GM19468 (cell line): Measurements from ENCODE around the gene TSEN34.
A peak's percentile ranks its signal among the peaks of the same experiment; 100 is the strongest.

Experiments used
- ATAC-seq: cut with Tn5 transposase; IDR thresholded peaks from one replicate; pipeline ENCODE4 v1.9.1; 2021; ENCODE audit warnings: mild to moderate bottlenecking, moderate library complexity, moderate number of reproducible peaks; ENCODE audit not compliant: unreplicated experiment; ENCODE audit errors: extremely low read depth

TSEN34 gene

GRCh38 chr19:54191011-54191810 is at the start of gene TSEN34:
Gene TSEN34, plus strand, starts transcription at chr19:54191308. Its CDS starts 57 bp downstream, at chr19:54191365.
- ATAC-seq: peak; percentile 12

DNA sequence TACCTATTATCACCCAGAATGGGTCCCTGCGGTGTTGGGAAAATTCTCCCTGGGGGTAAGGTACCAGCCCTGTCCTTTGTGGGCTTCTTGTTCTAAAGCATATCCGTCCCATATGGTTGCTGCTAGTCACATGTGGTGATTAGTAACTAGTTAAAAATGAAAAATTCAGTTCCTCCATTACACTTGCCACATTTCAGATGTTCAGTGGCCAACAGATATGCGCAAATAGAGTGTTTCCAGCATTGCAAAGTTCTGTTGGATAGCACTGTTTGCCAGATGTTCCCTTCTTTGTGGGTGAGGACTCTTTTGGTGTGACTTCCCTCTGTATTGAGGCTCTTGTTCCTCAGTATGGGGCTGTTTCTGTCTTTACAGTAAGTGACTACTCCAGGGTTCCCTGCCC is 49.8 kb upstream of the TSEN34 start:
- no peak for ATAC-seq

GRCh38 chr19:54142166-54142780 is 48.8 kb upstream of the TSEN34 start:
- ATAC-seq: no peak

DNA sequence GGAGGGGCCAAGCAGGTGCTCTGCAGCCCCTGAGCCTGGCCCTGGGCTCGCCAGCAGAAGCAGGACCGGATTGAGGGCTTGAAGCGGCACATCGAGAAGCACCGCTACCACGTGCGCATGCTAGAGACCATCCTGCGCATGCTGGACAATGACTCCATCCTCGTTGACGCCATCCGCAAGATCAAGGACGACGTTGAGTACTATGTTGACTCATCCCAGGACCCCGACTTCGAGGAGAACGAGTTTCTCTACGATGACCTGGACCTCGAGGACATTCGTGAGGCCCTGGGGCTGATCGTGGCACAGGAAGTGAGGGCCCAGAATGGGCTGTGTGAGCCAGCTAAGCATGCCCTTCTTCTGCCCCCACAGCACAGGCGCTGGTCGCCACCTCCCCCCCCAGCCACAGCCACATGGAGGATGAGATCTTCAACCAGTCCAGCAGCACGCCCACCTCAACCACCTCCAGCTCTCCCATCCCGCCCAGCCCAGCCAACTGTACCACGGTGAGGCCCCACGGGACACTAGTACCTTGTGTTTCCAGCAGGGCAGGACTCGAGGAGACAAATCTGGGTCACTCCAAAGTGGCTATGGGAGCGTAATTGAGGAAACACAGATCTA is 45.5 kb upstream of the TSEN34 start:
- ATAC-seq: no peak

DNA sequence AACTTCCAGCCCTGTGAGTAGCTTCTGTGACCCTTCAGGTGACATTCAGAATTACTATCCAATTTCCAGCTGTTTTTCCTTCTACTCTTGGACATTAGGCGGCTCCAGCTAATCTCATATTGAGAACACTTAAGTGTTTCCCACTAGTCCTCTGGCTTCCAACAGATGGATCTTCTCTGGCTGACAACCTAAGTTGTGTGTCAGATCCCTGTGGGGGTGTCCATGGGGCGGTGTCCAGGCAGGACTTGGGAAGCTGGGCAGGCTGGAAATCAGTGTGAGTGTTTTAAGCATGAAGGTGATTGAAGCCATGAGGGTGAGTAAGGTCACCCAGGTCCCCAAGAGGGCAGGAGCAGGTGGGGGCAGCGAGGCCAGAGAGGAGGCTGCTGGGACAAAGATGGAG is 43.4 kb upstream of the TSEN34 start:
- no peak for ATAC-seq

DNA sequence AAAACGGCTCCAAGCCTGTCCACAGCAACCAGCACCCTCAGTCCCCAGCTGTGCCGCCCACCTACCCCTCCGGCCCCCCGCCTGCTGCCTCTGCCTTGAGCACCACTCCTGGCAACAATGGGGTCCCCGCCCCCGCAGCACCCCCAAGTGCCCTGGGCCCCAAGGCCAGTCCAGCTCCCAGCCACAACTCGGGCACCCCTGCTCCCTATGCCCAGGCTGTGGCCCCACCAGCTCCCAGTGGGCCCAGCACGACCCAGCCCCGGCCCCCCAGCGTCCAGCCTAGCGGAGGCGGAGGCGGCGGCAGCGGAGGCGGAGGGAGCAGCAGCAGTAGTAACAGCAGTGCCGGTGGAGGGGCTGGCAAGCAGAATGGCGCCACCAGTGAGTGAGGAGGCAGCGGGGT is 43.0 kb upstream of the TSEN34 start:
- ATAC-seq: no peak

DNA sequence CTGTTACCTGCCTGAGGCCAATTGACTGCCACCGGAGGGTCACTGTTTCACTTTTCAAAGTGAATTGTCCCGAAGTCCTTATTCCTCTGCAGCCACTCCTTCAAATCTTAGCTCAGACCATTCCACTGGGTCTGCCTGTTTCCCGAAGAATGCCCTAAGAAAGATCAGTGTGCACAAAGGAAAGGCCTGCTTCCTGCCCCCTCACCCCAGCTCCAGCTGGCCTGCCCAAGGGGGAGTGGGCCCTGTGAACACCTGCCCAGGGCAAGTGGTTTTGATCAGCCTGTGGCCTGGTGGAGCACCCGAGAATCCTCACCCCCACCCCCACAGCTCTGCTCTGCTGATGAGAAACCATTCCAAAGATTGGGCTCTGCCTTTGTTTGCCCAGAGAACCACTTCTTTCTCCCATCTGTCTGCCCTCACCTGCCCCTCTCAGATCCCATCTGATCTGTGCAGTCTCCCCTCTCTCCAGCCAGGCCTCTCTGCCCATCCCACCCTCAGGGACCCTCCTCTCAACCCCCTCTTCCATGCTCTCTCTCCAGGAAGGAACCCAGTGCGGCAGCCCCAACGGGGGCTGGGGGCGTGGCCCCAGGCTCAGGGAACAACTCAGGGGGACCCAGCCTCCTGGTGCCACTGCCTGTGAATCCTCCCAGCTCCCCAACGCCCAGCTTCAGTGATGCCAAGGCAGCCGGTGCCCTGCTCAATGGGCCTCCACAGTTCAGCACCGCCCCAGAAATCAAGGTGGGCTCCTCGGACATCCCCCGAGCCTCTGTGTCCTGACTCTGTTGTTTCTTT is 41.9 kb upstream of the TSEN34 start:
- no peak for ATAC-seq

- ATAC-seq: no peak
Measured at GRCh38 chr19:54151362-54152035, 39.6 kb upstream of the TSEN34 start.

DNA sequence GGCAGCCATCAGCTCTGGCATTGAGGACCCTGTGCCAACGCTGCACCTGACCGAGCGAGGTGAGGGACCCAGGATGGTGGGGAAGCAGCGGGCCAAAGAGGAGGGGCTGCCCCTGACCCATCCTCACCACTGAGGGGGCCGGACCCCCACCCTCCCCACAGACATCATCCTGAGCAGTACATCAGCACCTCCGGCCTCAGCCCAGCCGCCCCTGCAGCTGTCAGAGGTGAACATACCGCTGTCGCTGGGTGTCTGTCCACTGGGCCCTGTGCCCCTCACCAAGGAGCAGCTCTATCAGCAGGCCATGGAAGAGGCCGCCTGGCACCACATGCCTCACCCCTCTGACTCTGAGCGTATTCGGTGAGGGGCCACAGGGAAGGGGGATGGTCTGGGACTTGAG is 38.8 kb upstream of the TSEN34 start:
- ATAC-seq: no peak

DNA sequence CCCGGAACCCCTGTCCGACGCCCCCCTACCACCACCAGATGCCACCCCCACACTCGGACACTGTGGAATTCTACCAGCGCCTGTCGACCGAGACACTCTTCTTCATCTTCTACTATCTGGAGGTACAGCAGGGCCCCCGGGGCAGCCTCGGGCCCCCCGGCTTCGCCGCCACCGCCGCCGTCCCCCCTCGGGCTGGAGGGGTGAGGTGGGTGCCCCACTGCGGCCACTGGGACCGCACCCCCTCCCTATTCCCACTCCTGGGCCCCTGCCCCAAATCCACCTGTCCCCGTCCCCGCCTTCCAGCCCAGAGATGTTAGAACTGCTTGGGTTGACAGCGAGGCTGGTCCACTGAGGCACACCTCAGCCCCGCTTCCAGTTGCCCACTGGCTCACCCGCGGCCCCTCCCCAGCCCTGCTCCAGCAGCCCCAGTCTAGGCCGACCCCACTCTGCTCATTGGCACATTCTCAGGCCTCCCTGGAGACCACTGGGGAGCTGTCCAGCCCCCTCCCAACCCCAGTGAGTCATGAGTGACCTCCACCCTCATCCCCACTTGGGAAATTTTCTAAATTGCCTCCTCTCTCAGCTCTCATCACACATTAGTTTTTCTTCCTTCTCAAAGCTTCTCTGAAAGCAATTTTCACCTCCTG is 38.1 kb upstream of the TSEN34 start:
- no peak for ATAC-seq

DNA sequence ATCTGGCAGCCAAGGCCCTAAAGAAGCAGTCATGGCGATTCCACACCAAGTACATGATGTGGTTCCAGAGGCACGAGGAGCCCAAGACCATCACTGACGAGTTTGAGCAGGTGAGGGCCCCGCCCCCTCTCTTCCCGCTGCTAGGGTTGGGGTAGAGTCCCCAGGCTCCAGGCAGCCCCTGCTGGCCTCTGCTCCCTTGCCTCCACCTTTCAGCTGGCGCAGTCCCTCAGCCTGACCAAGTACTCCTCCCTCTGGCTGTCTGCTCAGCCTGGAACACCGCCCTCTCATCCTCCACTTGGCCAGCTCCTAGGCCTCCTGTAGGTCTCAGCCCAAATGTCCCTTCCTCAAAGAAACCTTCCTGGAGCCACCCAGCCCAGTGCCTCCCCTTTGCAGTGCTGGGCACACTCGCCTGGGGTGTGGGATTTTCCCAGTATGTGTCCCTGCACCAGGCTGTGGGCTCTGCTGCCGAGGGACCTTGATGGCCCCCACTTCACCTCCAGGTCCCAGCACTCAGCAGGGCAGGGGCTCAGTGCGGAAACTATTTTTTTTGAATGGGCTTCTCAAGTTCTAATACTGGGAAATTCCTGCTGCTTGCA is 37.3 kb upstream of the TSEN34 start:
- ATAC-seq: no peak

- no peak for ATAC-seq
Measured at GRCh38 chr19:54154603-54155345, 36.3 kb upstream of the TSEN34 start.

- ATAC-seq: no peak
Measured at GRCh38 chr19:54155694-54156093, 35.4 kb upstream of the TSEN34 start.

DNA sequence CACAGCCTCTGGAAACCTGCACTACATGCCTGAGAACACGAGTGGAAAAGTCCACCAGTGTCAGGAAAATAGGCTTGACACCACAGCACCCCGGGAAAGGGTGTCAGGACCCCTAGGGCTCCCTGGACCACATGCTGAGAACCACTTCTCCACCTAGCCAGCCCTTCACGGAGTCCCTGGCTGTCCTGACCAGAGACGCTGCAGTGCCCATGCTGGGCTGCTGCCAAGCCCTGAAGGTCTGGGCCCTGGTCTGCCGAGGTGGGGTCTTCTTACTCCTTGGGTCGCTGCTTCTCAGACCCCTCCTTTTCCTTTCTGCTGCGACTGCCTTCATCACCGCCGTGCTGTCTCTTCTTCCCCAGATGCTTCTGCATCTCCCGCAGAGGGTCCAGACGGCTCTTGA is 34.6 kb upstream of the TSEN34 start:
- ATAC-seq: no peak

DNA sequence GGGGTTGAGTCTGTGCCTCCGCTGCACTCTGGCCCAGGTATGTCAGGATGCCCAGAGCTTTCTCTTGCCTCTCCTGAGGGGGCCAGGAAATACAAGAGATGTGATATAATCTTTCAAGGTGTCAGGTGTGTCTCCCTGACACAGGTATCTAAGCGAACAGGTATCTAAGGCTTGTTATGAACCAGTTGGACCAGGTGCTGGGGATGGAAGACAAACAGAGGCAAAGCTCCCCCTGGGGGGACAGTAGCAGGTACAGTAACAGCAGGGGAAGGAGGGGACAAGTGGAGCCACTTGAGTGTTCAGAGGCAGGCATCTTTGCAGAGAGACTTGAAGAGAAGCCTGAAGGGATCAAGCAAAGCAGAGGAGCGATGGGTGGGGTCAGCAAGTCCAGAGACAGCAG is 34.2 kb upstream of the TSEN34 start:
- no peak for ATAC-seq

GRCh38 chr19:54158812-54159351 is 32.2 kb upstream of the TSEN34 start:
- no peak for ATAC-seq

- peak; percentile 73 for ATAC-seq
Measured at GRCh38 chr19:54159352-54160181, 31.5 kb upstream of the TSEN34 start, which contains the start of gene LENG1. Gene LENG1, minus strand, starts transcription at chr19:54159721. Its CDS starts 26 bp downstream, at chr19:54159695.
